Activated CD4-positive, alpha-beta T cell treated with anti-CD3 and anti-CD28 coated beads, Interleukin-2, amount 10 ng/mL, durations not matched to agents 24 days and 14 days (primary cell): ENCODE measurements around the gene TRIO. TPM values are rescaled to one million over a fixed set of nuclear protein-coding genes. Genes with fewer than 3 reads are reported as not detected.
"Not testable (repeated sequence)": the region's sequence is repeated elsewhere in the genome, so short reads cannot be mapped to it uniquely, and the experiment has no call there.

Source experiments
- DNase-seq: peaks from one replicate; pipeline ENCODE4 v3.0.0; 2022
- H3K27ac Mint-ChIP-seq: one replicate; pipeline ENCODE4 v1.8.0; 2022; ENCODE audit warnings: mild to moderate bottlenecking, mixed read lengths
- H3K27me3 Mint-ChIP-seq: one replicate; pipeline ENCODE4 v1.8.0; 2022; ENCODE audit warnings: mixed read lengths
- H3K36me3 Mint-ChIP-seq: one replicate; pipeline ENCODE4 v1.8.0; 2022; ENCODE audit warnings: low read depth, mild to moderate bottlenecking, mixed read lengths
- H3K4me1 Mint-ChIP-seq: one replicate; pipeline ENCODE4 v1.8.0; 2021; ENCODE audit warnings: mixed read lengths
- H3K4me3 Mint-ChIP-seq: one replicate; pipeline ENCODE4 v1.8.0; 2022; ENCODE audit warnings: mild to moderate bottlenecking, moderate library complexity, mixed read lengths
- H3K9me3 Mint-ChIP-seq: one replicate; pipeline ENCODE4 v1.8.0; 2021; ENCODE audit warnings: mixed read lengths
- intact Hi-C: fragments of 100-400 bp; cut with micrococcal nuclease; formaldehyde crosslinking; loops from one replicate; pipeline ENCODE4 v1.15.1; 2023
- total RNA-seq: library from RNA; stranded (reverse); gene quantifications from 2 replicates; pipeline ENCODE4 v1.2.3, GENCODE V29; 2022

The TRIO gene
- total RNA-seq, 1 donor from 2014 or later: 14.0 TPM

DNA sequence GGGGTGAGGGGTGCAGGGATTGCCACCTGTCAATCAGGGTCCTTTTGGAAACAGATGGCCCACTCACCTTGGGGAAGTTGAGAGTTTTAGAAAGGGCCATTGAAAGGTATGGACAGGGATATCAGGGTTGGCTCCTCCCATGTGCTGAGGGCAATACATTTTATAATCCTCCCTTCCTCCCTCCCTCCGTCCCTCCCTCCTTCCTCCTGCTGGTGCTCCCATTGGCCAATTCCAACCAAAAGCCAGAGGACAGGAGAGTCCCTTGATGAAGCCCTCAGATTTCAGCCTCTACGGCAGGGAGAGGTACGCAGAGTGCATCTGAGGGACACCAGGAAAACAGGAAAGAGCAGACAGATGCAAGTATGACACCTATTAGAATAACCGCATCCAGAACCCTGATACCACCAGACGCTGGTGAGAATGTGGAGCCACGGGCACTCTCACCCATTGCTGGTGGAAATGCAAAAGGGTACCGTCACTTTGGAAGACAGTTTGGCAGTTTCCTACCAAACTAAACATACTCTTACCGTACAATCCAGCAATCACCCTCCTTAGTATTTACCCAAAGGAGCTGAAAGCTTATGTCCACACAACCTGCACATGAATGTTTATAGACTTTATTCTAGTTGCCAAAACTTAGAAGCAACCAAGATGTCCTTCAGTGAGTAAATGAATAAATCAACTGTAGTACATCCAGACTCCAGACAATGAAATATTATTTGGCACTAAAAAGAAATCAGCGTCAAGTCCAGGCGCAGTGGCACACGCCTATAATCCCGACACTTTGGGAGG is 380.3 kb downstream of the TRIO start:
- intact Hi-C loops: no loop called here
- DNase-seq: no peak
- Mint-ChIP-seq H3K27me3 (no peaks in the 10 kb centered on the region), H3K27ac (no peak overlapping the region), H3K36me3 (no peaks in the 10 kb centered on the region), H3K9me3 (no peaks in the 10 kb centered on the region), H3K4me3 (no peak overlapping the region), H3K4me1 (no peaks in the 10 kb centered on the region)

DNA sequence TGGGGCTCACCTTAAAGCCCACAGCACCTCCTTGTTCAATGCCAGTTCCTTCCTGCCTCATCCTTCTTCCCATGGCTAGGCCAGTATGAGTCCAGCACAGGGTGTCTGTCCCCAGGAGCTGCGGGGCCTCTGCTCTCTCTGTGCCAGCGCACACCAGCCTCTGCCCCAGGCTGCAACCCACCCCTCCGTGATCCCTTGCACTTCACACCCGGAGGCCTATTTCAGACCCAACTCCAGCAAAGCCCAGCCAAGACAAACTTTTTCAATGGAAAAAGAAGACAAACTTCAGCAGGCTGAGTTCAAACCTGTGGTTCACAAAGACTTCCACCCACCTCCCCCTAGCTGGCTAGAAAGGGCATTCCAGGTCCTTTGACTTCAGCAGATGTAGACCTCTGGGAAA is 382.3 kb downstream of the TRIO start:
- Mint-ChIP-seq H3K36me3 (no peaks in the 10 kb centered on the region), H3K27ac (no peak overlapping the region), H3K9me3 (no peaks in the 10 kb centered on the region), H3K4me3 (no peak overlapping the region), H3K4me1 (no peaks in the 10 kb centered on the region), H3K27me3 (no peaks in the 10 kb centered on the region)
- DNase-seq: no peak
- intact Hi-C loops: no loop called here

DNA sequence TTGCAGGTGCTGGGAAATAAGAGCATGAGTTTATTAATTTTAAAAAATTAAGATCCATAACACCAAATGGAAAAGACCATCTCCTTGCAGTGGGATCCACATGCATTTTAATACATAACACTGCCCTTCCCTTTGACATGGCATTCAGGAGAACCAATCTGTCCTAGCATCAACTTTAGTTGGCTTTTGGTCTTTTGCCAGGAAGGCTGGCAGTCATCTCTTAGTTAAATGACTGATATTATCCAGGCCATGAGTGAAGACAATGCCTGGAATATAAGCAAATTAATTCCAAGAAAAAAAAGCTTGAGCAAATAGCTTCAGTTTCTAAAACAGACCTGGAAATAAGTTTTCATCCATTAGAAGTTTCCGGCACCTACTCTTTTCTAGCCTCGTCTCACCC is 383.4 kb downstream of the TRIO start:
- Mint-ChIP-seq H3K4me1 (no peaks in the 10 kb centered on the region), H3K9me3 (no peaks in the 10 kb centered on the region), H3K27me3 (no peaks in the 10 kb centered on the region), H3K4me3 (no peak overlapping the region), H3K36me3 (no peaks in the 10 kb centered on the region), H3K27ac (no peak overlapping the region)
- DNase-seq: no peak
- intact Hi-C loops: no loop called here

DNA sequence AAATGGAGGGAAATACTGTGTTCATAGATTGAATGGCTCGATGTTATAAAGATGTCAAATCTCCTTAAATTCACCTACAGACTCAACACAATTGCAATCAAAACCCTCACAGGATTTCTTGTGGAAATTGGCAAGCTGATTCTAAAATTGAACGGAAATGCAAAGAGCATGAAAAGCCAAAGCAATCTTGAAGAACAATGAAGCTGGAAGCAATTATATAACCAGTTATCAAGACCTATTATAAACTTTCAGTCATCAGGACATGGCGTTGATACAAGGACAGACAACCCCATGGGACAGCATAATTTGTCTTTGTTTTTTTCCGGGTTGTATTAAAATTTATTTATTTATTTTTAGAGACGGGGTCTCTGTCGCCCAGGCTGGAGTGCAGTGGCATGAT is 385.0 kb downstream of the TRIO start:
- no peak overlapping the region for H3K27ac Mint-ChIP-seq
- no peak for DNase-seq
- no peak overlapping the region for H3K4me3 Mint-ChIP-seq
- no peaks in the 10 kb centered on the region for H3K4me1 Mint-ChIP-seq
- intact Hi-C loops: no loop called here
- H3K27me3 Mint-ChIP-seq: no peaks in the 10 kb centered on the region
- no peaks in the 10 kb centered on the region for H3K9me3 Mint-ChIP-seq
- no peaks in the 10 kb centered on the region for H3K36me3 Mint-ChIP-seq

DNA sequence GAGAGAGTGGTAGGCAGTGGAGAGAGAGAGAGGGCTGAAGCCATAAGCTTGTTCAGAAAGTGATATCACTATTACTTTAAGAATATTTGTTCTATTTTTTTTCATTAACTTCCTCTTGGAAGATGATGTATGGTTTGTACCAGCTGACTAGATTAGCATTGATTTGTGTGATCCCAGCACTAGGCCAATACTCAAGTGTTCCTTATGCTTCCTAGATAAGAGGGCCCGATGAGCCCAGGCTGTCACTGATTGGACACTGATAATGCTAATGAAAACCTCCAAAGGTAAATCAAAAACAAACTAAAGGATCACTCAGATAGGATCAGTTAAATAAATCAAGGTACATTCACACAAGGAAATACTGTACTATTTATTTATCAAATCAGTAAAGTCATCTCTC is 385.8 kb downstream of the TRIO start:
- Mint-ChIP-seq H3K9me3 (no peaks in the 10 kb centered on the region), H3K36me3 (no peaks in the 10 kb centered on the region), H3K4me1 (no peaks in the 10 kb centered on the region), H3K4me3 (no peak overlapping the region), H3K27me3 (no peaks in the 10 kb centered on the region), H3K27ac (no peak overlapping the region)
- intact Hi-C loops: no loop called here
- no peak for DNase-seq

DNA sequence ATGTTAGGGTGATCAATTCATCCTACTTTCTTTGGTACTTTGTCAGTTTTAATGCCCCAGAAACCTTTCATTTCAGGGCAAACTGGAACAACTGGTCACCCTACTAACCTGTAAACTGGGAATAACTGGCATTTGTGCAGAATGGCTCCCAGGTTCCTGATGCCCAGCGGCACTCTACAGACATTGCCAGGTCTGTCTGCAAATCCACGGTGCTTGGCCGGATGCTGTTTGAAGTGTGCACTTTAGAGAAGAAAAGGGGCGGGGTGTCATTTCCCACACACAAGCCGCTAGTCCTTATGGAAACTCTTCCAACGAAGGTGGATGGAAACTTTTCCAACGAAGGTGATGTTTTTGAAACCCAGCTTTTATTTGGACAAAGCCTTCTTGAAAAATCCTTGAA is 388.5 kb downstream of the TRIO start:
- H3K36me3 Mint-ChIP-seq: no peaks in the 10 kb centered on the region
- no peak overlapping the region for H3K4me3 Mint-ChIP-seq
- no peaks in the 10 kb centered on the region for H3K9me3 Mint-ChIP-seq
- no peak for DNase-seq
- intact Hi-C loops: no loop called here
- no peak overlapping the region for H3K27ac Mint-ChIP-seq
- H3K27me3 Mint-ChIP-seq: no peaks in the 10 kb centered on the region
- H3K4me1 Mint-ChIP-seq: no peaks in the 10 kb centered on the region

DNA sequence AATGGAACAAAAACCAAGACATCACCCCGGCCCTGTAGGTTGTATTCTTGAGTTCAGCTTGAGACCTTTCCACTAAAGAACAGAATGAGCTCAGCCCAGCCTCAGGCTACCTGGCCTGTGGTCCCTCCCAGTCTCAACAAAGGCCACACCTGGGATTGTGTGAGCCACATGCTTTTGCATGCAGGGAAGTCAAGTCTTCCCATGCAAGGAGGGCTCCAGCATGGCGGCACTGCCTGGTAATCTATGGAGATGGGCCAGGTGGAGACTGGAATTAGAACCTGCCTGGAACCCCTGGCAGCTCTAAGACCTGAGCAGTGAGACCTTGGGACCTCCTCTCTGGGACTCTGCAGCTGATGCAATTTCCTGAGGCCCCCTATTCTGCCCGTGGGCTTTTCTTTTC is 389.0 kb downstream of the TRIO start:
- Mint-ChIP-seq H3K4me3 (no peak overlapping the region), H3K27ac (no peak overlapping the region), H3K36me3 (no peaks in the 10 kb centered on the region), H3K9me3 (no peaks in the 10 kb centered on the region), H3K27me3 (no peaks in the 10 kb centered on the region), H3K4me1 (no peaks in the 10 kb centered on the region)
- intact Hi-C loops: no loop called here
- no peak for DNase-seq

DNA sequence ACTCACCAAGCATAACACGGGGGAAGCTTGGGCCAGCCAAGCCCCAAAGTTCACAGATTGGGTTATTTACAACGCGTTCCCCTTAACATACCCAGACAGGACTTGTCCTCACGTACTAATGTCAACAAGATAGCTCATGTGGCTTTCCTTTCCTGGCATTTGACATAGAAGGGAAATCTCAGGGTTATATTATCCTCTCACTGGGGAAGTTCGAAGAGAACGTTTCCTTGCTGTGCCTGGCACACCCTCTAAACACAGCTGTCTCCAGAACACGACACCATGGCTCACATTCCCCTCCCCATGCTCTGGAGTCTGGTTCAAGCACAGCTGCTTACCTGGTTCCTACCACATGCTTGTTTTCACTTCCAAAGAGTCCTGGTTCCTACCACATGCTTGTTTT is 391.6 kb downstream of the TRIO start:
- Mint-ChIP-seq H3K27me3 (peaks cover 2% of the 10 kb centered on the region), H3K27ac (no peak overlapping the region), H3K4me1 (no peaks in the 10 kb centered on the region), H3K9me3 (peaks cover 6% of the 10 kb centered on the region), H3K4me3 (no peak overlapping the region), H3K36me3 (no peaks in the 10 kb centered on the region)
- DNase-seq: no peak
- intact Hi-C loops: no loop called here

DNA sequence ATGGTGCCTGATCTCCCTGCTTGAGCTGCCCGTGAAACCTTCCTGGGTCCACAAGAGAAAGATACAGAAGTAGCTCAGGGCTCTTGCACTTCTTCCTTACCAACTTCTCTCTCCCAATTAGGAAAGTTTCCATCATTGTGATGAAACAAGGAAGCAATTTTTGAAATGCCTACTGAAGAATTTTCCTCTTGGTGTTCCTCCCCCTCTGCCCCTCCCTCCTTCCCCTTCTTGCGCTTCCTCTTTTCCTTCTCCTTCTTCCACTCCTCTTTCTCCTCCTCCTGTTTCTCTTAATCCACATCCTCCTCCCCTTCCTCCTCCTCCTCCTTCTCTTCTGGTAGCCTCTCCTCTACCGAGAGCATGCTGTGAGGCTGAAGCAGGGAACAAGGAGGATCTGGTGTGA is 402.2 kb downstream of the TRIO start:
- intact Hi-C loops: no loop called here
- no peak overlapping the region for H3K27ac Mint-ChIP-seq
- peaks cover 10% of the 10 kb centered on the region for H3K27me3 Mint-ChIP-seq
- no peak for DNase-seq
- H3K4me3 Mint-ChIP-seq: no peak overlapping the region
- peaks cover 28% of the 10 kb centered on the region for H3K9me3 Mint-ChIP-seq
- peaks cover 4% of the 10 kb centered on the region for H3K4me1 Mint-ChIP-seq
- H3K36me3 Mint-ChIP-seq: no peaks in the 10 kb centered on the region

DNA sequence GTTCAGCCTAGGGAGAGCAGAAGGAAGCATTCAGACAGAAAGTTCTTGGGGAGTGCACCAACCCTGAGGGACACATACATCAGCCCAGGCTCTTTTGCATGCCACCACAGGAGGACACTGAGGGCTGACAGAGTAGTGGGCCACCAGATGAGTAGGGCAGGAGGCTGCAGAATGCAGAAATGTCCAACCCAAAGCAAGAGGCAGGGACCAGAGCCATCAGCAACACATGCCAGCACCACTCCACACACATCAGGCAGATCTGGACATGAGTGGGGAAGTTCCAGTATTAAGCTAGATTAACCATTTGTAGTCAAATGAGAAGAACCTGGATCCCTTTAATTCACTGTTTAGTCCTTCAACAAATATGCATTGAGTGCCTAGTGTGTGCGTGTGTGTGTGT is 402.7 kb downstream of the TRIO start:
- Mint-ChIP-seq H3K4me3 (no peak overlapping the region), H3K27ac (no peak overlapping the region), H3K27me3 (peaks cover 13% of the 10 kb centered on the region), H3K36me3 (no peaks in the 10 kb centered on the region), H3K9me3 (peaks cover 25% of the 10 kb centered on the region), H3K4me1 (peaks cover 4% of the 10 kb centered on the region)
- DNase-seq: no peak
- intact Hi-C loops: no loop called here

DNA sequence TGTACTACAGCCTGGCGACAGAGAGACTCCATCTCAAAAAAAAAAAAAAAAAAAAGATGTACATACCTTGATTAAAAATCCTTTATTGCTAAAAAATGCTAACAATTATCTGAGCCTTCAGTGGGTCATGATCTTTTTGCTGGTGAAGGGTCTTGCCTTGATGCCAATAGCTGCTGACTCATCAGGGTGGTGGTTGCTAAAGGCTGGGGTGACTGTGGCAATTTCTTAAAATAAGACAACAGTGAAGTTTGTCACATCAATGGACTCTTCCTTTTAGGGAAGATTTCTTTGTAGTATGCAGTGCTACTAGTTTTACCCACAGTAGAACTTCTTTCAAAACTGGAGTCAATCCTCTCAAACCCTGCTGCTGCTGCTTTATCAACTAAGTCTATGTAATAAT is 404.5 kb downstream of the TRIO start:
- H3K9me3 Mint-ChIP-seq: peaks cover 12% of the 10 kb centered on the region
- H3K4me3 Mint-ChIP-seq: no peak overlapping the region
- no peak overlapping the region for H3K27ac Mint-ChIP-seq
- H3K27me3 Mint-ChIP-seq: peaks cover 11% of the 10 kb centered on the region
- H3K36me3 Mint-ChIP-seq: no peaks in the 10 kb centered on the region
- H3K4me1 Mint-ChIP-seq: peaks cover 4% of the 10 kb centered on the region
- intact Hi-C loops: no loop called here
- no peak for DNase-seq

DNA sequence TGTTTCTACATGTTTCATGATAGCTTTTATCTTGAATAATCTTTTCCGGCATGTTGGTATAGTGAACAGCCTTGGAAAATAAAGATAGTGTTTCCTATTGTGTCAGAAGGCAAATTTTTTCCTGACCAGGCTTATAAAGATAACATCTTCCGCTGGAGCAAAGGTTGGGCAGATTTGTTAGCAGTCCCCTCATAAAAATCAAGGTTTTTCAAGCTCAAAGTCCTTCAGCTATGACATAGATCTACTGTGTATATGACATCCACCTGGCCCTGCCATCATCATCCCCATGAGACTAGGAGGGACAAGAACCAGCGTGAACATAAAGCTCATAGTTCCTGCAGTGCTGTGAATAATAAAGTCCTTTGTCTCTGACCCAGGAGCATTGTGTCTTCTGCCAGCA is 408.1 kb downstream of the TRIO start:
- H3K27me3 Mint-ChIP-seq: peaks cover 6% of the 10 kb centered on the region
- H3K9me3 Mint-ChIP-seq: peaks cover 8% of the 10 kb centered on the region
- intact Hi-C loops: no loop called here
- H3K36me3 Mint-ChIP-seq: no peaks in the 10 kb centered on the region
- peaks cover 4% of the 10 kb centered on the region for H3K4me1 Mint-ChIP-seq
- H3K4me3 Mint-ChIP-seq: no peak overlapping the region
- DNase-seq: no peak
- no peak overlapping the region for H3K27ac Mint-ChIP-seq

DNA sequence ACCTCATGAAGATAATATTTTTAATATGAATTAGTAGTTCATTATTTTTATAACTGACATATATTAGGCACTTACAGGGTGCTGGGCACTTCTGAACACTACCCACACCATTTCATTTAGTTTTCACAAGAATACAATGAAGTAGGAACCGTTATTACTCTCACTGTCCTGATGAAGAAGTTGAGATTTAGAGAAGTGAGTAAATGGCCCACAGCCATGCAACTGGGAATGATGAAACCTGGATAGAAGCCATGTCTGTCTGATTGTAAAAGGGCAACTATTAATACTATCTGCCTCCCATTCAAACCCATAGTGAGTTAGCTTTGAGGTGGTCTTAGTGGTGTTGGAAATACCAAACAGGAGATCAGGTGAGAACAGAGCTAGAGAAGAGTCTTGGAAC is 408.9 kb downstream of the TRIO start:
- intact Hi-C loops: no loop called here
- no peak for DNase-seq

DNA sequence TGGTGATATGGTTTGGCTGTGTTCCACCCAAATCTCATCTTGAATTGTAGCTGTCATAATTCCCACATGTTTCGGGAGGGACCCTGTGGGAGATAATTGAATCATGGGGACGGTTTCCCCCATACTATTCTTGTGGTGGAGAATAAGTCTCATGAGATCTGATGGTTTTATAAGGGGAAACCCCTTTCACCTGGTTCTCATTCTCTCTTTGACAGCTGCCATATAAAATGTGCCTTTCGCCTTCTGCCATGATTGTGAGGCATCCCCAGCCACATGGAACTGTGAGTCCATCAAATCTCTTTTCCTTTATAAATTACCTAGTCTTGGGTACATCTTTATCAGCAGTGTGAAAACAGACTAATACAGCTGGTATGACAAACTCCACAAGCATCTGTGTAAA is 411.1 kb downstream of the TRIO start:
- H3K4me3 Mint-ChIP-seq, intact Hi-C loops, H3K27ac Mint-ChIP-seq, H3K4me1 Mint-ChIP-seq, H3K36me3 Mint-ChIP-seq, DNase-seq, H3K27me3 Mint-ChIP-seq: not testable (repeated sequence)
- H3K9me3 Mint-ChIP-seq: peaks cover 12% of the 10 kb centered on the region

More for the DNA sequence above, 408.9 kb downstream of the TRIO start:
- Mint-ChIP-seq H3K9me3 (peaks cover 8% of the 10 kb centered on the region), H3K27ac (no peak overlapping the region), H3K36me3 (no peaks in the 10 kb centered on the region), H3K4me1 (peaks cover 4% of the 10 kb centered on the region), H3K27me3 (peaks cover 6% of the 10 kb centered on the region), H3K4me3 (no peak overlapping the region)

DNA sequence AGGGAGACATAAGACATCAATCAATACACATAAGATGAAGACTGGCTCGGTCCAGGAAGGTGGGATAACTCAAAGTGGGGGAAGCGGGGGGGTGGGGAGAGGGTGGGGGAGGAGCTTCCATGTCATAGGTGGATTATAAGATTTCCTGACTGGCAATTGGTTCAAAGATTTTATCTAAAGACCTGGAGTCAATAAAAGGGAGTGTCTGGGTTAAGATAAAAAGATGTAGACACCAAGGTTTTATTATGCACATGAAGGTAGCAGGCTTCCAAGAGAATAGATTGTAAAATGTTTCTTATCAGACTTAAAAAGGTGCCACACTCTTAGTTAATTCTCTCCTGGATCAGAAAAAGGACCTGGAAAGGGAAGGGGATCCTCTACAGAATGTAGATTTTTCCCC is 412.9 kb downstream of the TRIO start:
- Mint-ChIP-seq H3K4me1 (peaks cover 11% of the 10 kb centered on the region), H3K36me3 (no peaks in the 10 kb centered on the region), H3K27me3 (peaks cover 2% of the 10 kb centered on the region), H3K4me3 (no peak overlapping the region), H3K9me3 (peaks cover 12% of the 10 kb centered on the region), H3K27ac (no peak overlapping the region)
- intact Hi-C loops: no loop called here
- no peak for DNase-seq
